HG03558 (cell line): ENCODE results near the gene PRSS27.

ENCODE experiments used
- ATAC-seq: cut with Tn5 transposase; IDR thresholded peaks from one replicate; pipeline ENCODE4 v1.9.1; 2021; ENCODE audit warnings: moderate number of reproducible peaks; ENCODE audit not compliant: unreplicated experiment; ENCODE audit errors: extremely low read depth

The PRSS27 gene

GRCh38 chr16:2711370-2712062, 8.5 kb downstream of the PRSS27 start:
- no peak for ATAC-seq

DNA sequence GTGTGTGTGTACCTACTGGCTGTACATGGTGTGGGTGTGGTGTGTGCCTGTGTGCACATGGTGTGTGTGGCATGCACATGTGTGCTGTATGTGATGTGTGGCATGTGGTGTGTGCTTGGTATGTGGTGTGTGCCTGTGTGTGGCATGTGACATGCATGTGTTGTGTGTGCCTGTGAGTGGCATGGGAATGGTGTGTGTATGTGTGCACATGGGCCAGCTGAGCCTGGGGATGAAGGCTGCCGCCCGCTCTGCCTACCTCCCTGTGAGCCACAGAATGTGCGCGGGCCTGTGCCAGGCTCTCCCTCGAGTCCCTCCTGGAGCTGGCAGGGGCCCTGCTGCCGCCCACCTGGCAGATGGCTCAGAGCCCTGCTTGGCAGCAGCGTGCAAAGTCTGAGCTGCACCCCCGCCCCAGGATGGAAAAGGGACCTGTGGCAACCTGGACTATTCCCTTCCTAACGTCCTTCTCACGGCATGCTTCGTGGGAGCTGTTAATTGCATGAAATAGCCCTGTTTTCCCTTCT, 9.3 kb downstream of the PRSS27 start:
- no peak for ATAC-seq

DNA sequence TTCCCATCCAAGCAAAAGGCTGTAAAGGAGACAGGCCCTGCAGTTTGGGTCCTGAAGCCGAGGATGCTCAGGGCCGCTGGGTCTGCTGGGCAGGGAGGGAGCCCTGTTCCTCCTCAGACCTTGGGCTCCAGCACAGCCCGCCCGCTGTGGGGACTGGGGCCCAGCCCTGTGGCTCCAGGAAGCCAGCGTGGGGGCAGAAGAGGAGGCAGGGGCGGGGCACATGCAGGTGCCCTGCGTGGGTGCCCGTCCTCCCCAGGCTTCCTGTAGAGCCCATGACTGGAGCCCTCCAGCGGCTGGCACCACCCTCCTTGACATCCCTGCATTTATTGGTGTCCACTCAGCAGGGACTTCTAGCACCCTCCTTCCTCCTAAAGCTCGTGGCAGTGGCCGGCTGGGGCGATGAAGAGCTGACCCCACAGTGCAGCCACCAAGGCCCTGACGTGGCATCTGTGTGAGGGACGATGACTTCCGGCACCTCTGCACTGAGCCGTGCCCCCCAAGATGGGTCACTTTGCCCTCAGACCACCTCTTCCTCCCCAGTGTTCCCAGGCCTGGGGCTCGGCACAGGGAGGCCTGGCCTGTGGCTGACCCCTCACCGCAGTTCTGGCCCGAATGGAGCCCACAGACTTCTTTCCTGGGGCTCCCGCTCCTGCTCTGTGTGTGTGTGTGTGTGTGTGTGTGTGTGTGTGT, 9.9 kb downstream of the PRSS27 start:
- ATAC-seq, result no peak

- ATAC-seq, result no peak
Measured at GRCh38 chr16:2709588-2709984, 10.4 kb downstream of the PRSS27 start.

DNA sequence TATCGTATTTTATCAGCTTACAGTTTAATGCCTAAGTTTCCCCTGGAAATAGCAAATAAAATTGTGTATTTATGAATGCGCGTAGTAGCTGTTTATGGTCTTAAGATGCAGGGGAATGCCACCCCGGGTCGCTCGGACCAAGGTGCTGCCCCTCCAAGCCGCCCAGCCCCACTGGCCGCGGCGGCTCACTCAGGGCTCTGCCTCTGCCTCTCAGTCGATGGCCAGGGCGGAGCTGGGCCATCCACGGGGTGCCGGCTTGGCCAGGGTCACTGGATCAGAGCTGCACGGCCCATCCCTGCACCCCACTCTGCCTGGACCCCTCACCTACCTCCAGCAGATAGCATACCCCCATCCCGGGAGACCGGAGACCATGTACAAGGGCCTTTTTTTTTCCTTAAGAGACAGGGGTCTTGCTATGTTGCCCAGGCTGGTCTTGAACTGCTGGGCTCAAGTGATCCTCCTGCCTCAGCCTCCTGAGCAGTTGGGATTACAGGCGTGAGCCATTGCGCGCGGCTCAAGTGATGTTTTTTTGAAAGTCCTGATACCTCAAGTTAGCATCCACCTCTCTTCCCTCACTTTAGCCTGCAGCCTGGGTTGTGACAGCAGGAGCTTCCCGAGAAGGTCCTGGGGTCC, 11.0 kb downstream of the PRSS27 start:
- ATAC-seq, result no peak

GRCh38 chr16:2708290-2708639, 11.8 kb downstream of the PRSS27 start:
- no peak for ATAC-seq

- no peak for ATAC-seq
Measured at GRCh38 chr16:2707368-2708289, 12.4 kb downstream of the PRSS27 start.

DNA sequence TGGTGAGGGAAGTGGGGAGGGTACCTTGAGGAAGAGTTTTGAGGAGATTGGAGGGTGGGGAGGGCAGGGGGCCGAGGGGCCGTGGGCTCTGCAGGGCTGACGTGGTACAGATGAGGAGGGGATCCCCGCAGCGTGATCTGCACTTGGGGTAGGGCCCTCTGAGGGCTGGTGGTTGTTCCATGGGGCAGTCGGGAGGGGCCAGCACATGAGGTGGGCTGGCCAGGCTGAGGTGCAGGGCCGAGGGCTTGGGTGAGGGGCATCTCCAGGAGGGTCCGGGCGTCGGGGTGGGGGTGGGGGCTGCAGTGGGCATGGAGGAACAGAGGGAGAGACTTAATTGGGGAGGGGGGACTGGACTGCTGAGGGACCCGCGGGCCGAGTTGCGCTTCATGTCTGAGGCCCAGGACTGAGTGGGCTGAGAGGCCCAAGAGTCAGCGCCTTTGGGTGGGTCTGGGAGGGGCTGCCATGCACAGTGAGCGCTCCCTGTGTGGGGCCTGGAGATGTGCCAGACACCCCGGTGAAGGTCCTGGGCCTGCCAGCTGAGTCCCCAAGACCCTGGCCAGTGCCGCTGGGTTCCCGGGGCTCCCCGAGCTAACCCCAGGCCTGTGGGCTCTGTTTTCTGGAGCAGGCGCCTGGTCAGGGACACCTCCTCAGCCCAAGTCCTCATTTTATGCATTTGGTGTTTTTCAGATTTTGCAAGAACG, 13.3 kb downstream of the PRSS27 start:
- ATAC-seq, result no peak

GRCh38 chr16:2706085-2706484, 13.9 kb downstream of the PRSS27 start:
- no peak for ATAC-seq

DNA sequence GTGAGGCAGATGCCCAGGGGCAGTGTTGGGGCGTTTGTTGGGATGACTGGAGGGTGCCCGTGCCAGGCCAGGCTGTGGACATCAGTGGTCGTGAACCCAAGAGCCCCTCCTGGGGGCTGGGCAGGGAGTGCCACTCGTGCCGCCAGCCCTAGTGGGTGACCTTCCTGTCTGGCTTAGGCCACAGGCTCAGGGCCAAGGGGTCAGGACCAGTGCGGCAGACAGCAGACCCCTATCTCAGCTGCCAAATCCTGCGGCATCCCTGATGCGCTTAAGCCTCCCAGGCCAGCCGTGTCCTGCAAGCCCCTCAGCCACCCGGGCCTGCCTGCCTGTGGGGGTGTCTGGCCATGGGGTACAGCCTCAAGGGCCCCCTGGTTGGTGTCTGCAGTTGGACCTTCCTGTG, 14.7 kb downstream of the PRSS27 start:
- ATAC-seq, result no peak

DNA sequence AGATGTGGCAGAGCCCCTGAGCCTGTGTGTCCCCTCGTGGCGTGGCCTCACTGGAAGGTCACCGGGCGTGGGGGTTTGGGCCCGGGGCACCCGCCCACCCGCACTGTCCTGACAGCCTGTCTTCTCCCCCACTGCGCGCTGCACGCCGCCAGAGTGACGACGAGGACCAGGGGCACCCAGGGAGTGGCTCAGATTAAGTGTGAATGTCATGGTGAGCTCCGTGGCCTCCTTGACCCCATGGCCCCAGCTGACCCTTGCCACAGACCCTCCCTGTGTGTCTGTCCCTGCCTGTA, 15.1 kb downstream of the PRSS27 start:
- ATAC-seq, result no peak

- ATAC-seq, result no peak
Measured at GRCh38 chr16:2704166-2704982, 15.7 kb downstream of the PRSS27 start.

DNA sequence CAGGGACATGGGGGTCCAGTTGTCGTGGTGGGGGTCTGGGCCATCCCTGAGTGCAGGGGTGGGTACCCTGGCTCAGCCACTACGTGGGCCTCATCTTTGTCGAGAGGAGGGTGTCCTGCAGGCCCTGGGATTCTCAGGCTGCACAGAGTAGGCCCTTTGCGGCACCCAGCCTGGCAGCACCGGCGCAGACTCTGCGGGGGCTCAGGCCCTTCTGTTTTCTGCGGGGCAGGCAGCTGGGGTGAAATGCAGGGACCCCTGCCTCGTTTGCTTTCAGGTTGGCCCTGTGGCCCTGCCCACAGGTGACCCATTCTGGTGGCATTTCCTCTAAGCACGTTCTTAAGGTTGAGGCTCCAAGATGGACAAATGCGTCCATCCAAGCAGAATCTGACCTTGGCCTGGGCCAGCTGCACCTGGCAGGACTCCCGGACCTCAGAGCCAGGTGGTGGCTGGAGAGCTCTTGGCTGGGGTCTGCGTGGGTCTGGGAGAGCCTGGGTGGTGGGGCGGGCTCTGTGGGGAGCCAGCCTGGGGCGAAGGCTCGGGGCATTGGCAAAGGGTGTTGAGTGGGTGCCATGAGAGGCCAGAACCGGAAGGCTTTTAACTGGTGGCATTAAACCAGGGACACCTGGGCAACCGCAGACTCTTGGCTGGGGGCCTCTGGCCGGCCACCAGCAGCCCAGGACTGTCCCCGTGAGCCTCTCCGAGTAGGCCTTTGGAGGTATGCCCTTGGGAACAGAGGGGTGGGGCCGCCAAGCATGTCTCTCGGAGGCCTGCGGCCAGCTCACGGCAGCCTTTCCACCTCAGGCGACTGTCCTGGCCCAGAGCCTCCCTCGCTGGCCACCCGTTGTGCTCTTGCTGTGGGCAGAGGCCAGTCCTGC, 16.9 kb downstream of the PRSS27 start:
- ATAC-seq, result no peak

DNA sequence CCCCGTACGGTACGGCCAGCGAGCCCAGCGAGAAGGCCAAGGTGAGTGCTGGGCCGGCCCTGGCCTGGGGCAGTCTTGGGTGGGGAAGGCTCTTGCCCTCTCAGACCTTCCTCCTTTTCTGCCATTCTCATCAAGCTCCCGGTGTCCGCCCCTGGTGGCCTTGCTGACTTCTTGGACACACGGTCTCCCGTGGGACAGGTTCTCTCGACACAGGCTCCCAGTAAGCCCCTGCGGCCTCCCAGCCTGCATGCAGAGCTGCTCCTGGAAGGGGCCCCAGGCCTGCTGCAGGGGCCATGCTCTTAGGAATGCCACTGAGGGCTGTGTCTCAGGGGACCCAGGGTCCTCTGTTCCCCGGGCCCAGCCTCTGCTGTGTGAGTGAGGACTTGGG, 17.6 kb downstream of the PRSS27 start:
- ATAC-seq, result no peak

- ATAC-seq, result no peak
Measured at GRCh38 chr16:2701713-2702437, 18.1 kb downstream of the PRSS27 start.

DNA sequence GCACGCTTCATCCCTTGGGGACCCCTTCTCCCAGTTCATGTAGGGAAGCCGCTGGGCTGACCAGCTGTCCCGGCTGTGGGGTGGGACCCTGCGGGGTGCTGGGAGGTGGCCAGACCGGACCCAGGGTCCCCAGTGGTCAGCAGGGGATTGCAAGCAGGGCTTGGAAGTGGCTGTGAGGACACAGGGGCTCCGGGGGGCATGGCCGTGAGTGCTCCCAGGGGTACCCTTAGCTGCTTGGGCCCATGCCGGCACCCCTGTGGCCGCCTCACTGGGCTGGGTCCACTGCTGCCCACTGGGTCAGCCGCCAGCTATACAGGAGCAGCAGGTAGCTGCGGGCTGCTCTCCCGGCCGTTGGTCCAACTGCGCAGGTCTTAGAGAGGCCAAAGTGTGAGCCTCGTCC, 18.8 kb downstream of the PRSS27 start:
- no peak for ATAC-seq

DNA sequence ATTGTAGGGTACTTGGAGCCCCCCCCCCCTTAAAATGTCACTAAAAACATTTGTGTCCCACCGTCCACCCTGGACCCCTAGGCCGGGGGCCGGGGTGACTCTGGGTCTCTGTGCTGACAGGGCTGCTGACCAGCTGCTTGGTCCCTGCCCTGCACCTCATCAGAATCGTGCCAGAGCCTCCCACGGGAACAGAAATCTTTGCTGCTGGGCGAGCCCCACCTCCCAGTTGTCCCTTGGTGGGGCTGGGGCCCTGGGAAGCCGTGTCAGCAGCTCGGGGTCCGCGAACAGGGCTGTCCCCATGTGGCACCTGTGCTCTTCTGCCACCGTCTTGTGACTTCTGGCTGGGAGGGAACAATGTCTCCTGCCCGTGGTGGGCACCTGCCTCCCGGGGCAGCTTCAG, 19.2 kb downstream of the PRSS27 start:
- ATAC-seq, result no peak
